CD4-positive, alpha-beta T cell (primary cell): ENCODE results near the gene VWF. TPM values are rescaled to one million over a fixed set of nuclear protein-coding genes. Genes with fewer than 3 reads are reported as not detected.

Experiments
- ATAC-seq: fragments of 200-7000 bp; cut with Tn5 transposase; one replicate; pipeline ENCODE4 v1.10.0; 2022; ENCODE audit warnings: mild to moderate bottlenecking; ENCODE audit not compliant: poor library complexity
- CTCF ChIA-PET: fragments of 350-600 bp; sonication (Branson Sonifier 250); formaldehyde crosslinking; loops from one replicate; lab custom pipeline; 2021; ENCODE audit warnings: antibody characterized with exemption, inconsistent platforms; lab: Charles Lee
- POLR2A ChIA-PET: fragments of 350-600 bp; sonication (Branson Sonifier 250); formaldehyde crosslinking; loops from one replicate; lab custom pipeline; 2021; ENCODE audit warnings: antibody characterized with exemption, inconsistent platforms; lab: Charles Lee
- DNase-seq, 14 experiments: peaks; one replicate each; pipeline ENCODE4 v3.0.0-alpha.2; 2013 to 2020; ENCODE audit warnings: mixed read lengths in 2 of 14
- H3K27ac ChIP-seq, 2 donors: one replicate each; pipeline versions ENCODE4 v1.5.1 to v1.7.0; 2013; ENCODE audit warnings: low read length in 2 of 2, low read depth in 1 of 2, mild to moderate bottlenecking in 1 of 2
- H3K27me3 ChIP-seq, 2 experiments: 1 replicate in 1 of 2; 2 replicates in 1 of 2; pipeline versions ENCODE4 v1.6.1 to v1.7.0; 2013; ENCODE audit warnings: low read length in 2 of 2, control low read depth in 1 of 2, mild to moderate bottlenecking in 1 of 2, moderate library complexity in 1 of 2; ENCODE audit not compliant: insufficient read depth in 2 of 2, control insufficient read depth in 1 of 2
- H3K36me3 ChIP-seq: one replicate; pipeline ENCODE4 v1.6.1; 2013; ENCODE audit warnings: low read length, control low read depth; ENCODE audit not compliant: insufficient read depth
- H3K4me1 ChIP-seq: one replicate; pipeline ENCODE4 v1.6.1; 2013; ENCODE audit warnings: low read length, control low read depth; ENCODE audit not compliant: insufficient read depth
- H3K4me3 ChIP-seq: one replicate; pipeline ENCODE4 v1.5.1; 2013; ENCODE audit warnings: mild to moderate bottlenecking, low read length, moderate library complexity
- H3K9me3 ChIP-seq, 2 experiments: 1 replicate in 1 of 2; 2 replicates in 1 of 2; pipeline versions ENCODE4 v1.6.1 to v1.7.0; 2013; ENCODE audit warnings: low read length in 2 of 2, mild to moderate bottlenecking in 2 of 2, control low read depth in 1 of 2, moderate library complexity in 1 of 2; ENCODE audit not compliant: control insufficient read depth in 1 of 2, insufficient read depth in 1 of 2
- H3K27ac Mint-ChIP-seq: one replicate; pipeline ENCODE4 v1.8.0; 2020; ENCODE audit warnings: mixed read lengths
- H3K27me3 Mint-ChIP-seq: one replicate; pipeline ENCODE4 v1.8.0; 2021; ENCODE audit warnings: mixed read lengths
- H3K36me3 Mint-ChIP-seq: one replicate; pipeline ENCODE4 v1.8.0; 2021; ENCODE audit warnings: low read depth, mixed read lengths
- H3K4me1 Mint-ChIP-seq: one replicate; pipeline ENCODE4 v1.8.0; 2021; ENCODE audit warnings: low read depth, mixed read lengths
- H3K4me3 Mint-ChIP-seq: one replicate; pipeline ENCODE4 v1.8.0; 2020; ENCODE audit warnings: mild to moderate bottlenecking, mixed read lengths
- H3K9me3 Mint-ChIP-seq: one replicate; pipeline ENCODE4 v1.8.0; 2020; ENCODE audit warnings: mixed read lengths
- CTCF ChIP-seq: fragments of 200-600 bp; IDR thresholded peaks from one replicate; pipeline ENCODE4 v1.8.0; 2022; ENCODE audit warnings: antibody characterized with exemption, mild to moderate bottlenecking
- intact Hi-C, 2 experiments: fragments of 100-400 bp; cut with DNase I in 1 of 2; cut with micrococcal nuclease in 1 of 2; formaldehyde crosslinking; loops; one replicate each; pipeline versions ENCODE4 v1.15.1 to v1.9.0; 2023 to 2025; cut with DNase I, micrococcal nuclease
- total RNA-seq, 174 experiments: library from RNA in 2 of 174; stranded (reverse) in 2 of 174; gene quantifications; one replicate each; pipeline ENCODE4 v1.2.3 and lab custom pipeline; 2021 to 2026

The VWF gene
- total RNA-seq, 2 experiments from 2014 or later, result 0.20 TPM; not detected in 1

GRCh38 chr12:6171409-6172015 lies 47.0 kb upstream of the VWF start:
- ChIA-PET POLR2A (no interaction called here), CTCF (no interaction called here)
- Mint-ChIP-seq H3K27me3 (no peaks in the 10 kb centered on the region), H3K9me3 (no peaks in the 10 kb centered on the region), H3K36me3 (no peaks in the 10 kb centered on the region), H3K4me3 (no peak overlapping the region), H3K4me1 (peaks cover 27% of the 10 kb centered on the region), H3K27ac (no peak overlapping the region)
- H3K36me3 ChIP-seq, result no peaks in the 10 kb centered on the region
- no peak overlapping the region for H3K27ac ChIP-seq
- no peaks in the 10 kb centered on the region for H3K27me3 ChIP-seq
- ATAC-seq, result no peak
- TF ChIP-seq CTCF, result no peak
- intact Hi-C loops, result no loop called here
- peaks cover 31% of the 10 kb centered on the region for H3K4me1 ChIP-seq
- H3K9me3 ChIP-seq, result no peaks in the 10 kb centered on the region
- no peak for DNase-seq
- H3K4me3 ChIP-seq, result no peak overlapping the region

- DNase-seq (peak in 6 of 14 experiments; percentile 11 to 79 (median 39)), ATAC-seq (peak; percentile 45)
- Histone ChIP-seq H3K4me3 (no peak overlapping the region), H3K36me3 (no peaks in the 10 kb centered on the region), H3K27me3 (no peaks in the 10 kb centered on the region), H3K4me1 (peaks cover 31% of the 10 kb centered on the region), H3K9me3 (no peaks in the 10 kb centered on the region), H3K27ac (peak overlapping the region in 1 of 2 donors; percentile 29)
- intact Hi-C loops, result loop anchor here in 1 of 2 experiments (1.0 kb wide), 1 partner anchor 26 kb away; no protein-coding TSS in a partner anchor
- Mint-ChIP-seq H3K27ac (peak overlapping the region; percentile 45), H3K4me3 (peak overlapping the region; percentile 70), H3K4me1 (peaks cover 27% of the 10 kb centered on the region), H3K9me3 (no peaks in the 10 kb centered on the region), H3K36me3 (no peaks in the 10 kb centered on the region), H3K27me3 (no peaks in the 10 kb centered on the region)
- POLR2A ChIA-PET, result interaction anchor here (0.9 to 1.7 kb wide), 6 partner anchors 11 to 27 kb away, joined by 3 to 6 read pairs (median 4); no protein-coding TSS in a partner anchor
- CTCF ChIA-PET, result interaction anchor here (1.9 kb wide), 1 partner anchor 28 kb away, joined by 7 read pairs; no protein-coding TSS in a partner anchor
- TF ChIP-seq CTCF, result no peak
Measured at GRCh38 chr12:6167327-6168280, 43.1 kb upstream of the VWF start.

GRCh38 chr12:6166808-6167207 lies 42.3 kb upstream of the VWF start:
- H3K36me3 Mint-ChIP-seq, result no peaks in the 10 kb centered on the region
- no peaks in the 10 kb centered on the region for H3K36me3 ChIP-seq
- intact Hi-C loops, result no loop called here
- H3K4me3 ChIP-seq, result no peak overlapping the region
- peaks cover 31% of the 10 kb centered on the region for H3K4me1 ChIP-seq
- peaks cover 27% of the 10 kb centered on the region for H3K4me1 Mint-ChIP-seq
- ATAC-seq (no peak), DNase-seq (no peak)
- no peak for TF ChIP-seq CTCF
- no peaks in the 10 kb centered on the region for H3K9me3 ChIP-seq
- H3K27ac ChIP-seq, result no peak overlapping the region
- H3K9me3 Mint-ChIP-seq, result no peaks in the 10 kb centered on the region
- CTCF ChIA-PET, result interaction anchor here (1.9 kb wide), 1 partner anchor 29 kb away, joined by 7 read pairs; no protein-coding TSS in a partner anchor
- no peak overlapping the region for H3K4me3 Mint-ChIP-seq
- H3K27me3 Mint-ChIP-seq, result no peaks in the 10 kb centered on the region
- POLR2A ChIA-PET, result interaction anchor here (1.1 to 1.7 kb wide), 3 partner anchors 21 to 26 kb away, joined by 3 to 6 read pairs (median 4); no protein-coding TSS in a partner anchor
- no peaks in the 10 kb centered on the region for H3K27me3 ChIP-seq
- H3K27ac Mint-ChIP-seq, result no peak overlapping the region
